Testis (tissue), 2 donors: ENCODE measurements around the gene INCENP.

ENCODE experiments used
- CTCF ChIP-seq, 3 experiments: fragments of 450-650 bp in 2 of 3; fragments of 200-600 bp in 1 of 3; sonication (generic) in 1 of 3; IDR thresholded peaks; one replicate each; pipeline ENCODE4 v1.5.1; 2016 to 2019; ENCODE audit warnings: antibody characterized with exemption in 3 of 3, mild to moderate bottlenecking in 2 of 3, moderate library complexity in 1 of 3
- POLR2A ChIP-seq: fragments of 450-650 bp; IDR thresholded peaks from one replicate; pipeline ENCODE4 v1.6.1; 2017; ENCODE audit warnings: antibody characterized with exemption, mild to moderate bottlenecking, moderate library complexity

GRCh38 chr11:62143727-62144126 lies 19.9 kb downstream of the INCENP start:
- TF ChIP-seq CTCF (IDR thresholded peaks at IDR 0.05) = no peak
- TF ChIP-seq POLR2A = no peak
